GM18907 (cell line): ENCODE data around the gene SHISA6.
"Not testable (repeated sequence)": the region's sequence is repeated elsewhere in the genome, so short reads cannot be mapped to it uniquely, and the experiment has no call there.

Experiments used
- ATAC-seq: cut with Tn5 transposase; IDR thresholded peaks from one replicate; pipeline ENCODE4 v1.9.1; 2021; ENCODE audit warnings: mild to moderate bottlenecking, moderate library complexity; ENCODE audit not compliant: unreplicated experiment

The SHISA6 gene

GRCh38 chr17:11301874-11302273 is 60.9 kb downstream of the SHISA6 start:
- not testable (repeated sequence) for ATAC-seq

GRCh38 chr17:11302401-11303186 is 61.6 kb downstream of the SHISA6 start:
- no peak for ATAC-seq

GRCh38 chr17:11303773-11304394 is 62.9 kb downstream of the SHISA6 start:
- ATAC-seq: no peak

- no peak for ATAC-seq
Observed at GRCh38 chr17:11304568-11304967, 63.6 kb downstream of the SHISA6 start.

- no peak for ATAC-seq
Observed at GRCh38 chr17:11305524-11305923, 64.5 kb downstream of the SHISA6 start.

- ATAC-seq: no peak
Observed at GRCh38 chr17:11308531-11308930, 67.5 kb downstream of the SHISA6 start.

GRCh38 chr17:11309033-11309432 is 68.0 kb downstream of the SHISA6 start:
- no peak for ATAC-seq

- no peak for ATAC-seq
Observed at GRCh38 chr17:11309850-11310249, 68.8 kb downstream of the SHISA6 start.

- not testable (repeated sequence) for ATAC-seq
Observed at GRCh38 chr17:11316451-11316850, 75.4 kb downstream of the SHISA6 start.

- ATAC-seq: no peak
Observed at GRCh38 chr17:11318207-11318606, 77.2 kb downstream of the SHISA6 start.

GRCh38 chr17:11319894-11320293 is 78.9 kb downstream of the SHISA6 start:
- no peak for ATAC-seq

GRCh38 chr17:11324021-11324420 is 83.0 kb downstream of the SHISA6 start:
- ATAC-seq: no peak

GRCh38 chr17:11324846-11325420 is 83.9 kb downstream of the SHISA6 start:
- ATAC-seq: no peak

GRCh38 chr17:11326492-11326891 is 85.5 kb downstream of the SHISA6 start:
- ATAC-seq: no peak

GRCh38 chr17:11328770-11329169 is 87.8 kb downstream of the SHISA6 start:
- no peak for ATAC-seq

GRCh38 chr17:11330006-11330405 is 89.0 kb downstream of the SHISA6 start:
- no peak for ATAC-seq

- ATAC-seq: no peak
Observed at GRCh38 chr17:11330826-11331225, 89.8 kb downstream of the SHISA6 start.

GRCh38 chr17:11331547-11332513 is 90.8 kb downstream of the SHISA6 start:
- ATAC-seq: no peak

GRCh38 chr17:11332706-11333105 is 91.7 kb downstream of the SHISA6 start:
- ATAC-seq: no peak

GRCh38 chr17:11334493-11334892 is 93.5 kb downstream of the SHISA6 start:
- no peak for ATAC-seq

GRCh38 chr17:11336290-11336689 is 95.3 kb downstream of the SHISA6 start:
- no peak for ATAC-seq
